Ectodermal cell (in vitro differentiated cells): ENCODE results near the gene CD200R1.

Experiments used
- H3K27ac ChIP-seq: 2 replicates; pipeline ENCODE4 v1.7.0; 2013; ENCODE audit warnings: mild to moderate bottlenecking, low read depth, low read length; ENCODE audit not compliant: insufficient read depth, poor library complexity, severe bottlenecking
- H3K27me3 ChIP-seq: 2 replicates; pipeline ENCODE4 v1.7.0; 2013; ENCODE audit warnings: mild to moderate bottlenecking, low read length; ENCODE audit not compliant: insufficient read depth, control insufficient read depth, poor library complexity, severe bottlenecking
- H3K36me3 ChIP-seq: one replicate; pipeline ENCODE4 v1.7.0; 2013; ENCODE audit warnings: low read length; ENCODE audit not compliant: control insufficient read depth, insufficient read depth
- H3K4me1 ChIP-seq: one replicate; pipeline ENCODE4 v1.7.0; 2013; ENCODE audit warnings: low read length; ENCODE audit not compliant: control insufficient read depth, insufficient read depth
- H3K4me3 ChIP-seq: 2 replicates; pipeline ENCODE4 v1.7.0; 2013; ENCODE audit warnings: low read depth, low read length, control low read depth; ENCODE audit not compliant: insufficient read depth
- H3K9me3 ChIP-seq: 2 replicates; pipeline ENCODE4 v1.7.0; 2013; ENCODE audit warnings: mild to moderate bottlenecking, low read length, moderate library complexity; ENCODE audit not compliant: control insufficient read depth
- WGBS, 2 experiments: methylation state at CpG; one replicate each; pipeline ENCODE4 v1.1.7; 2013; ENCODE audit warnings: missing lambda C conversion rate in 2 of 2; 5-methylcytosine and 5-hydroxymethylcytosine counted together

CD200R1 gene

DNA sequence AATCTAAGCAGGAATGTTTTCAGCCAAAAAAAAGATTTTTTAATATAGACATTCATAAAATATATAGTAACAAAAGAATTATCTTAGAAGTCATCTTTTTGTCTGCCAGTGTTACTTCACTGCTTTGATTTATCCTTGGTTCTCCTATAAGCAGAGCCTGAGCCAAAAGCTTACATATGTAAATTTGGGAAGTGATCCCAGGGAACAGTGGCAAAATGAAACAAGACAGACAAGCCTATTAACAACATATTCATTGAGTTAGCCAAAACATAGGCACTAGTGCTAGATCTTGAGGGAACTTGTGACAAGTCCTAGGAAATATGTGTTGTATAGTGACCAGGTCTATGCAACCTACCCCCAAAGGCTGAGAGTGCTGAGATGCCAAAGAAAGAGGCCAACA lies 27.1 kb upstream of the CD200R1 start:
- H3K27ac ChIP-seq, result no peak overlapping the region
- no peaks in the 10 kb centered on the region for H3K4me1 ChIP-seq
- no peak overlapping the region for H3K4me3 ChIP-seq
- no peaks in the 10 kb centered on the region for H3K9me3 ChIP-seq
- peaks cover 55% of the 10 kb centered on the region for H3K36me3 ChIP-seq
- H3K27me3 ChIP-seq, result no peaks in the 10 kb centered on the region

DNA sequence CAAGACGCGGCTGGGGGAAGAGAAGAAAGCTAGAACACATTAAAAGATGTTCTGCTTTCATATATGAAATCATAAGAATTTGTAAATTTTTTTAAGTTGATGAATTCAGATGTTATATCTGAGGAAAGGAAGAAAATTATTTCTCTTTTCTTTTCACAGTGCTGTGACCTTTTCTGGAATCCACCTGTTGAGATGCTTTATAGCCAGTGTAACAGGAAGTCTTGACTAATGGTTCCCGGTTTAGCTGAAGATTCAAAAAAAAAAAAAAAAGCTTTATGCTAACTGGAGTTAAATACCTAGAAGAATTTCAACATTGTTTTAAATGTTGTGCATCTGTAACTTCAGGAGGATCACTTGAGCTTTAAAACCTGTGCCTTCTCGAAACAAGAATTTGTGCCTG lies 25.8 kb upstream of the CD200R1 start:
- H3K36me3 ChIP-seq, result peaks cover 45% of the 10 kb centered on the region
- 95 to 100% methylated on average over 2 to 4 of the region's 4 CpGs for WGBS, 2 experiments
- no peak overlapping the region for H3K27ac ChIP-seq
- no peak overlapping the region for H3K4me3 ChIP-seq
- H3K9me3 ChIP-seq, result no peaks in the 10 kb centered on the region
- no peaks in the 10 kb centered on the region for H3K4me1 ChIP-seq
- H3K27me3 ChIP-seq, result no peaks in the 10 kb centered on the region

DNA sequence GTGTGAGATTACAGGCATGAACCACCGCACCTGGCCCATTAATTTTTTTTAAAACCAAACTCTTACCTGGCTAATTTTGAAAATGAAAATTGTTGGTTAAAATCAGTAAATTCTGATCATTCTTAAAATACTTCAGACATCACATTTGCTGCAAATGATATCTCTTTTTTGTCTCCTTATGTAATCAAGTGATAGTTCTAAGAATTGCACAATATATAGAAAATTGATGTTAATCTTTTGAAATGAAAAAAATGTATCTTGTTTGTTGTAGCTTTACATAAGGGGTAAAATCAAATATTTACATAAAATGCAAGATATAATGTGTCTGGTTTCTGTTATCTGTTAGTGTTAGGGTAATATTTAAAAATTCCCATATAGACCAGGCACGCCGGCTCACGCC lies 20.9 kb upstream of the CD200R1 start:
- no peak overlapping the region for H3K4me3 ChIP-seq
- WGBS, 2 experiments, result 93 to 97% methylated on average over 3 to 4 of the region's 4 CpGs
- no peaks in the 10 kb centered on the region for H3K9me3 ChIP-seq
- peaks cover 7% of the 10 kb centered on the region for H3K36me3 ChIP-seq
- no peak overlapping the region for H3K27ac ChIP-seq
- H3K4me1 ChIP-seq, result peaks cover 9% of the 10 kb centered on the region
- H3K27me3 ChIP-seq, result no peaks in the 10 kb centered on the region

DNA sequence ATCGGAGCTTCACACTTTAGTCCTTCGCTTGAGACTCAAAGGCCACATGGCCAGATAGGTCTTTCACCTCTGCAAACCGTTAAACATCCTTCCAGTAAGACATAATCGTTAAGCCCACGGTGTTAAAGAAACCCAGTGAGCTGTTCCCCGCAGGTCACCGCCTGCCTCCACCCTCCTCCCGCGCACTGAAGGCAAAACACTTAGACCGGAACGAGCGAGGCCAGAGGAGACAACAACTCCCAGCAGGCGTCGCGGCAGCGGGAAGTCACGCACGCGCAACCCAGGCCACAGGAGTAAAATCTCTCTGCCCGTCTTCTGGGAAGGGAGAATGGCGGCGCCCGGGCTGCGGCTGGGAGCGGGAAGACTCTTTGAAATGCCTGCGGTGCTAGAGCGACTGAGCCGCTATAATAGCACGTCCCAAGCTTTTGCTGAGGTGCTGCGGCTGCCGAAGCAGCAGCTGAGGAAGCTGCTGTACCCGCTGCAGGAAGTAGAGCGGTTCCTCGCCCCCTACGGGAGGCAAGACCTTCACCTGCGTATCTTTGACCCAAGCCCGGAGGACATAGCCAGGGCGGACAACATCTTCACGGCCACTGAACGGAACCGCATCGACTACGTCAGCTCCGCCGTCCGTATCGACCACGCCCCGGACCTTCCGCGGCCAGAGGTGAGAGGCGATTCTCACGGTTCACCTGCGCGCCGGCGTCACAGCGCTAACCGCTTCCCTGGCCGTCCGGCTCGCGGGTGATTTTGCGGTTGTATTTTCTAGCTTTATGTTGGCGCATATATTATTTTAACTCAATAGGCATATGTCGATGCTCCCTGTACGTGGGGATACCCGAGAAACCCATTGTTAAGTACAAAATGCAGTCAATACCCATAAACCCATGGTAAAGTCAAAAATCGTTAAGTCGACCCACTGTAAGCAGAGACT lies 16.0 kb upstream of the CD200R1 start, which contains the start of gene GTPBP8:
GTPBP8 (plus strand) TSS at position 313 of the 931 bp plus-strand sequence; CDS start at position 329, 16 bp downstream.
- WGBS, 2 experiments, result 2 to 3% methylated on average over 68 to 70 of the region's 70 CpGs
- peaks cover 9% of the 10 kb centered on the region for H3K4me1 ChIP-seq
- H3K4me3 ChIP-seq, result peak within 1 kb of the TSS; percentile 86
- H3K27ac ChIP-seq, result peak within 1 kb of the TSS; percentile 98
- no peaks in the 10 kb centered on the region for H3K27me3 ChIP-seq
- no peaks in the 10 kb centered on the region for H3K36me3 ChIP-seq
- H3K9me3 ChIP-seq, result no peaks in the 10 kb centered on the region

DNA sequence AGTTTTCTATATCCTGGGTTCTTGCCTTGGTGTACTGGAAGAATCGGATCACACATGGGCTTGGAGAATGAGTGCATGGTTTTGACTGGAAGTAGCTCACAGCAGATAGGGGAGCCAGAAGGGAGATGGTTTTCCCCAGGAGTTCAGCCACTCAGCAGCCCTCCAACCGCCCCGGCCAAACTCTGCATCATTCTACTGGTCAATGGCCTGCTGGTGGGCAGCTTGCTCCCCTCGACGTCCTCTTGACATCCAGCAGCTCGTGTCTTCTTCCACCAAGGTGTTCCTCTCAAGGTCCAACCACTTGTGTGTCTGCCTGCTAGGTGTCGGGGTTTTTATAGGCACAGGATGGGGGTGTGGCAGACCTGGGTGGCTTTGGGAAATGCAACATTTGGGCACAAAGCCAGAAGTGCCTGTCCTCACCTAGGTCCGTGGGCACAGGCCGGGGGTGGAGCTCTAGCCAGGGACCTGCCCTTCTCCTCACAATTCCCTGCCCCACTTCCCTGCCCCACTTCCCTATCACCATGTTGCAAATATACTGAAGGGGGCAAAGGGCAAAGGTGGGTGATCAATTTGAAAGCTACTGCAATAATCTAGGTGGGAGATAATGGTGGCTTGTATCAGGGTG lies 12.9 kb upstream of the CD200R1 start:
- 91 to 93% methylated on average over 9 of the region's 9 CpGs for WGBS, 2 experiments
- no peaks in the 10 kb centered on the region for H3K36me3 ChIP-seq
- peaks cover 9% of the 10 kb centered on the region for H3K4me1 ChIP-seq
- no peak overlapping the region for H3K27ac ChIP-seq
- no peak overlapping the region for H3K4me3 ChIP-seq
- H3K9me3 ChIP-seq, result no peaks in the 10 kb centered on the region
- no peaks in the 10 kb centered on the region for H3K27me3 ChIP-seq

DNA sequence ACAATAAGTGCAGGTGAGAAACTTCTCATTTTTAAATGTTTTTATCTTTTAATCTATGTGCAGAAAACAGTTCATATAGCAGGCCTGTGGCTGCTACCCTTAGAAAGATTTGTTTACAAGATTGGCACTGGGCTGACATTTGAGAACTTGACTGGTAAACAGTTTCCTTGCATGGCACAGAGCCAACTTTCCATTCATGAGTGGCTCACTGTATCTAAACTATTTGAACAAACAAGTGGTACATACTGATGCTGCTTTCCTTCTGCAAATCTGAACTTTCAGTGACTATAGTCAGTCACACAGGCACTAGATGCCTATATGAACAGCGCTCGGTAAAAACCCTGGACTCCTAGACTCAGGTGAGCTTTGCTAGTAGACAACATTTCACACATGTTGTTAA lies 9.6 kb upstream of the CD200R1 start:
- Histone ChIP-seq H3K27me3 (no peaks in the 10 kb centered on the region), H3K27ac (no peak overlapping the region), H3K36me3 (no peaks in the 10 kb centered on the region), H3K9me3 (no peaks in the 10 kb centered on the region), H3K4me3 (no peak overlapping the region), H3K4me1 (no peaks in the 10 kb centered on the region)
- 97 to 98% methylated on average over 2 of the region's 2 CpGs for WGBS, 2 experiments

DNA sequence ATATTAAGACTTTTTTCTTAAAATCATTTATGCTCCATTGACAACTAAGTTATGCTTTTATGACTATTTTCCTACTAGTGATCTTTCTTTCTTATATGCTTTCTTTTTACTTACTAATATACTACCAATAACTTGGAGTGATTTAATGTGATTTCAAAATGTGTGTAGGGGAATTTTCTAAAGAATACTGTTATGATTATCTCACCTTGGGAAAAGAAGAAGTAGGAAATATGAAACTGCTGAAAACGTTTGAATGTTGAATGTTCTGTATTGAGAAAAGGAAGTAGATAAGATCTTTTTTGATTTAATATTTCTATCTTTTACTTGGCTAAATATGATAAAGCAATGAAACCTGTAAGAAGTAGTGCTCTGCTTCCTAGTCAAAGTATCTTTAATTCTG lies 7.8 kb upstream of the CD200R1 start:
- no peak overlapping the region for H3K4me3 ChIP-seq
- no peaks in the 10 kb centered on the region for H3K27me3 ChIP-seq
- no peak overlapping the region for H3K27ac ChIP-seq
- WGBS, 2 experiments, result 63 to 77% methylated on average over 1 of the region's 1 CpG
- no peaks in the 10 kb centered on the region for H3K36me3 ChIP-seq
- no peaks in the 10 kb centered on the region for H3K9me3 ChIP-seq
- H3K4me1 ChIP-seq, result no peaks in the 10 kb centered on the region

DNA sequence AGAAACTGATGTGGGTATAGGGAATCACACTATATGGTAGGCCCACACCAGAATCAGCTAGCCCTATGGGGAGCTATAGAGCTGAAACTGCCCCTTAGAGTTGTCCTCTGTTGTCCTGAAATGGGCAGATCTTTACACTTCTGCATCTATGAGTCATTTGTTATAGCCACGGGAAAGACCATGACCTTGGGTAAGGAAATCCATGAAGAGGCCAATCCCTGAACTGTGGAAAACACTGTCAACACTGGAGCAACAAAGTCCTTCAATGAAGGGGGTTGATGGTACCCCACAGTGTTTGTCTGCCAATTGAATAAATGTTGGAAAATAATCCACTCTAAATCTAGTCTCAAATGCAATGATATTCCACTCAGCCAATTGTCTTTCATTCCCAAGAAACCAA lies 5.2 kb upstream of the CD200R1 start:
- Histone ChIP-seq H3K36me3 (no peaks in the 10 kb centered on the region), H3K4me3 (no peak overlapping the region), H3K9me3 (no peaks in the 10 kb centered on the region), H3K27me3 (no peaks in the 10 kb centered on the region), H3K4me1 (no peaks in the 10 kb centered on the region), H3K27ac (no peak overlapping the region)
- WGBS, 2 experiments, result 48 to 57% methylated on average over 1 of the region's 1 CpG

DNA sequence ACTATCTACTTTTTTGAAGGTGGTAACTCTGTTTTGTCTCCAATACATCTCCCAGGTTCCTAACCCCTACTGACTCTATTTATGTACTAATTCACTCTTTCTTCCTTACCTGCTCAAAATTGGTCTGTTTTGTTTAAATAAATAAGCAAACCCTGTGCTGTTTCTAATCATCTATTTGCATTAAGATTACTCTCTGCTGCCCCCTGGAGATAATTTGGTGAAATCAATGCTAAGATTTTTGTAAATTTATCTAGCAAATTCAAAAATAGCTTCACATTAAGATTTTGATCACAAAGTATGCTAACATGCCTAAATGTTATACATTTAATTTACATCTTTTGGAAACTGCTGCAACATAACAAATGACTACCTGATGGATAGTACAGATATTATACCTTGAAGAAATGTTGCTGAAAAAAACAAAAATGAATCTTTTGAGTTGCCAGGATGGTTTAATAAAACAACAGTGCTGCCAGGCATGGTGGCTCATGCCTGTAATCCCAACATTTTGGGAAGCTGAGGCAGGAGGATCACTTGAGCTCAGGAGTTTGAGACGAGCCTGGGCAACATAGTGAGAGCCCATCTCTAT lies 4.4 kb upstream of the CD200R1 start:
- H3K36me3 ChIP-seq, result no peaks in the 10 kb centered on the region
- H3K4me3 ChIP-seq, result no peak overlapping the region
- 80 to 88% methylated on average over 1 of the region's 1 CpG for WGBS, 2 experiments
- H3K27me3 ChIP-seq, result no peaks in the 10 kb centered on the region
- no peak overlapping the region for H3K27ac ChIP-seq
- H3K9me3 ChIP-seq, result no peaks in the 10 kb centered on the region
- no peaks in the 10 kb centered on the region for H3K4me1 ChIP-seq

DNA sequence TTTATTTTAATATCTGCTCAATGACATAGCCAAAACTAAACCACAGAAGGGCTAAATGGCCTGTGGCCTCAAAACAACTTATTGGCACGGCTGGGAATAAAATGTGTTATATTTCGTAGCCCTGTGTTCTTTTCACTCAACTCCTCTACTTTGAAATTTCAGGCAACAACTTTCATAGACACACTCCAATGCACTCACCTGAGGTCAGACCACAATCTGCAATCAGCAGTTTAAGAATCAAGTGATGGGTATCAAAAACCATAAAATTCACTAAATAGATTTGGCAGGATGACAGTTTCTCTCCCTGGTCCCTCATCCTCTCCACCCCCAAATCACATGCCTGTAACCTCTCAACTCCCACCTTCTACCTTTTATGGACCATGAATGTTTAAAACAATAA lies 2.0 kb upstream of the CD200R1 start:
- 90 to 91% methylated on average over 2 of the region's 2 CpGs for WGBS, 2 experiments
- Histone ChIP-seq H3K36me3 (no peaks in the 10 kb centered on the region), H3K27me3 (no peaks in the 10 kb centered on the region), H3K4me1 (no peaks in the 10 kb centered on the region), H3K4me3 (no peak overlapping the region), H3K9me3 (no peaks in the 10 kb centered on the region), H3K27ac (no peak overlapping the region)
